Amniotic stem cell (primary cell): ENCODE measurements around the gene PHF12.

Experiments
- DNase-seq: peaks from one replicate; lab custom pipeline; 2025; lab: John Stamatoyannopoulos, UW

The PHF12 gene

DNA sequence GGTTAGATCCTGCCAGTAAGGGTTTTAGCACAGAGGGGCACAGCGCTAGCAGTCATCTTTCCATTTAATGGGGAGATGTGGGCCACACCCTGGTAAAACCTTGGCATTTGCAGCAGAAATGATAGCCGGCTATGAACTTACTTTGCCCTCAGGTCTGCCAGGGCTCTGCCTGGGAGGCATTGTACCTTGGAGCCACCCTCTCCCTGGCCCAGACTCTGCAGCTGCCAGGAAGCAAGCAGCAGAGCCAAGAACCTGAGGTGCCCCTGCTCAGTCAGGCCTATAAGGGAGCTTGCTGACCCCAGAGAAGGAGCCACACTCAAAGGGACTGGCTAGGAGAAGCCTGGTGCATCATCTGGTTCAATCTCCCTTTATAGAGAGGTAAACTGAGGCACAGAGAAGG, 23.7 kb upstream of the PHF12 start:
- no peak for DNase-seq

DNA sequence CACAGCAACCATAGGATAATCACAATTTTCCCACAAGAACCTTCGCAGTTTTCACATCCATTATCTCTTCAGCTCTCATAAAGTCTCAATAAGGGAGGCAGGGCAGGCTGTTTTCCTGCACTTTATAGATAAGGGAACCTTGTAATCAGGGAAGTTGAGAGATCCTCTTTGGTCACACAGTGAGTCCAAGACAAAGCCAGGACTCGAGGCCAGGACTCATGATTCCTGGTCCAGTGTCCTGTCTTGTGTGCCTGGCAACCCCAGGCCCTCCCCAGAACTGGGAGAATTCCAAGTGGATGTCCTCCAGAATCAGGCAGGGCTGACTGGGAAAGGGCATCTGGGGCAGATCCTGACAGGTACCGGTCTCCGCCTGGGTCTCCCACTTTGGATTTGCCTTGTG, 23.1 kb upstream of the PHF12 start:
- DNase-seq, result no peak

DNA sequence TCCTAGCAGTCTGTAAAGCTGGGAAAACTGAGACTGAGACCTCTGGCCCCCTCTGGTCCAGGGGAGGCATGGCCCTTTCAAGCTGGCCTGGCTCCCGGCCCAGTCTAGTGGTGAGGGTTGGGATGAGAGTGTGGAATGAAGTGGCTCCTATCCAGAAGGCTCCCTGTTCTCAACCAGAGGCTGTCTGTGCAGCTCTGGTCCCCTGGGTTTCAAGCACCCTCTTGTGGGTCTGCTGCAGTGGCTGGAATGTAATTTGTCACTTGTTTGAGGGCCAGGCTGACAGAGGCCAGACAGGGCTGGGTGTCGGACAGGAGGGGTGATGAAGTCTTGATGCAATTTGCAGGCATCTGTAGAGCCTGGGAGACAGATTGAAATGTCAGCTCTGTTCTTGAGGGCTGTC, 22.1 kb upstream of the PHF12 start:
- no peak for DNase-seq

DNA sequence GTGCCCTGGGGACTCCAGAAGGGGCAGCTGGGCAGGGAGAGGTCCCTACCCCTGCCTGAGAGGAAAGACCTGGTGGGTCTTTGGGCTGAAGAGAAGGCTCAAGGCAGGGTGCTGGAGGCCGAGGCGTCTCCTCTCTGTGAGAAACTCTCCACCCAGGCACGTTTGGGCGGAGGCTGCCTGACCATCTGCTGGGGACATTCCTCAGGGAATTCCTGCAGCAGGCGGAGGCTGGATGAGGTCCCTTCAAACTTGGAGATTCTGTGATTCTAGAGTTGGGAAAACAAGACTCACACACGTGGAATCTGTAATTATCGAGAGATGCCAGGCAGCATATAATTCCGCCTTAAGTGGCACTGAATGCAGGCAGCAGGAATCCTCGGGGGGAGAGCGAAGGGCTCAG, 21.1 kb upstream of the PHF12 start:
- DNase-seq, result no peak

DNA sequence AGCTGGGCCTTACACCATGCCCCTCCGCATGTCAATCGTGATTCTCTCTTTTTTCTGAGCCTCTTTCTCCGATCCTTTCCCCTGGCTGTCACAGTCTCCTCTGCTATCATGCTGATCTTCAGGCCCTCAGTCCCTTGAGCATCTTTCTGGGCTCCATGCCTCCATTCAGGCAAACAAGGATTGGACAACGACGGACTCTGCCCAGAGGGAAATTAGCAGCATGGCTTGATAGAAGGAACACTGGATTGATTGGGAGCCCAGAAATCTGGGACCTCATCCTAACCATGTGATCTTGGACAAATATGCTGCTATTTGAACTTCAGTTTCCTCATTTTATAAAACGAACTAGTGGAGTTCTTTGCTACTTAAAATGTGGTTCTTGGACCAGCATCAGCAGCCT, 19.6 kb upstream of the PHF12 start:
- no peak for DNase-seq

DNA sequence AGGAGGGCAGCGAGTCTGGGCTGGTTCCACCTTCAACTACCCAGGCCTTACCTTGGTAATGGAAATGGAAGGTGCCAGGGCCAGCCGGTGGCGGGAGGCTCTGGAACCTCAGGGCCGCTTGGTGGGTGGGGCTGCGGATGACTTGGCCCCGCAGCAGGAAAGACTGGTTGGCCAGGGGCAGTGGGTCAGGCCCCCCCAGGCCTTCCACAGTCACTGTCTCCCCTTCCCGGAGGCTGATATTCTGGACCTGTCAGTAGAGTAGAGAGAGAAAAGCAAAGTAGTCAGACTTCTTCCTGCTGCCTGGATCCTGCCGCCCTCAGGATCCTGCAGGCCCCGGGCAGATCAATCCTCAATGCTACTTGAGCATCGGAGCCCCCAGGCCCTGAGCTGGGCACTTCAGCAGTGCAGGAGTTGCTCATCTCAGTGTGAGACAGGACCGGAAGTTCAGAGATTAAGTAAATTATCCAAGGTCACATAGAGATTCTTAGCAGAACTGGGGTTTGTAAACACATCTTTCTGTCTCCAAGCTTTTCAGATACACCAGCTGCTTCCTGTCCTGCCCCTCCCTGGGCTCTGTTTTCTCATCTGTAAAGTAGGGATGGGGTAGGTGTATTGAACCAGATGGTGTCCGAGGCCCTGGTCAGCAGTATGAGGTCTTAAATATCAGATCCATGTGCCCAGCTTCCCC, 18.5 kb upstream of the PHF12 start:
- no peak for DNase-seq

DNA sequence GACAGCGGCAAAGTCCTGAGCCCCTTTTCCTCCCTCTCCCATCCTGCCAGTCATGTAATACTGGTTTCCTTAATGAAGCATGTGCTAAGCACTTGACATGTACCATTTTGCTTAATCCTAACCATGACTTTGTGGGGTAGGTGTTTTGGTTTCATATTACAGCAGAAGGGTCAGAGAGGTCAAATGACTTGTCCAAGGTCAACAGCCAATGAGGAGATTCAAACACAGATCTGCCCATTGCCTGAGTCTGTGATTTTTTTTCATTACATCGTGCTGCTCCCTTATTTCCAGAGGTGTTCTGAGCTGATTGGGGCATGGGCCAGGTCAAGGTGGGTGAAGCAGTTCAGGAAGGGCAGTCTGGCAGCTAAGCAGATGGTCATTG, 17.6 kb upstream of the PHF12 start:
- no peak for DNase-seq

DNA sequence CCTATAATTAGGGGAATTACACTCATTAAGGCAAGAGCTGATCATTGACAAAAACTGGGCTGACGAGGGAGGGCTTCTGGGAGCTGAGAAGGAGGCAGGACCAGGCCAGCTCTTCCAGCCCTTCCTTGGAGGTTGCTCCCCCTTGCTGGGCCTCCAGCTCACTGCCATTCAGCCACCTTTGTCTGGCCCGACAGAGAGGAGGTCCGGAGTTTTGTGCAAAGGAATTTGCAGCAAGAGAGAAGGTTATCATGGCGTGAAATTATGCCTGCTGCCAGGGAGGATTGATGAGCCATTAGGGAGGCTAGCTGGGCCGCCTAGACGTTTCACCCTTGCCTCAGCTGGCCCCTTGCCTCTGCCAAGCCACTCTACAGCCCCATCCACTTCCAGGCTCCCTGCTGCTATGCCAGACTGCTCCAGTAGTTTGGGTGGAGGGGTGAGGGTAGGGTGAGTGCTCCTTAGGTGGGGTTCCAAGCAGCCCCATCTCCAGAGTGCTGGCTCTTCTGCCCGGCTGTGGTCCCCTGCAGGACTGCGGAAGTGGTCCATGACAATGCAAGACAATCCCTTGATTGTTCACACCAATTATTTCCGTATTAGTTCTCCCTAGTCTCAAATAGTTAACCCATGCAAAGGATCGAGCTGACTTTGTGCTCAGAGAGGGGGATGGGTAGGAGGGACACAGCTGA, 17.1 kb upstream of the PHF12 start:
- DNase-seq, result no peak

DNA sequence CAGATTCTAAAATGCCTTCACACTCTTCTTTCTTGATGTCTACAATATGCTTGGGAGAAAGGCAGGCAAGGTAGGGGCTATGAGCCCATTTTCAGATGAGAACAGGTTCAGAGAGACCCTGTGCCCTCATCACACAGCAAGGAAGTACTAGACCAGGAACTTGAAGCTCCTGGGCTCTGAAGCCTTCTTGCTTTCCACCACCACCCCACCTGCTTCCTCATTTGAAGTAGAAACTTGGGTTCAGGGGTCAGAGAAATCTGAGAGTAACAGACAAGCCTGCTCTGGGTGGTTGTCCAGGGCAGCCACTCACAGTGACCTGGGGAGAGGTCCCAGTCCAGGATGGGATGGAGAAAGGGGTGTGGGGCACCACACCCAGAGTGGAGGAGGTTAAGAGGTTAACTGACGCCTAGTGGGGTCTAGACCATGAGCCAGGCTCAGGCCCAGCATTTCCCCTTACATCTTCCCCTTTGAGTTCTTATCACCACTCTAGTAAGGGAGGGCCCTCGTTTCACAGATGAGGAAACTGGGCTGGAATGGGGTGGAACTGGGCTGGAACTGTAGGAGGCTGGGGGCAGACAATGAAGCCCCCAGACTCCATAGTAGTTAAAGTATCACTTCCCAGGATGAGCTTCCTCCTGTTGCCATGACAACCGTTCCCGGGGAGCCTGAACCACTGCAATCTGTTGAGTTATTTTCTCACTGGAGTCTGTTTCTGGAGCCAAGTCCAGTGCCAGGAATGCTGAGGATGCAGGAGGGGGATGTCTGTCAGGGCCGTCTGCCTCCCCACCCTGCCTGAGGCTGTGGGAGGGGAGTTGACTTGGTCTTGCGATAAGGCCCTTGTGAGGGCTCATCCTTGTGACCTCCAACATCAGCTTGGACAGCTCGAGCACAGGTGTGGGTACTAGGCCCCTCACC, 16.2 kb upstream of the PHF12 start:
- DNase-seq, result no peak

DNA sequence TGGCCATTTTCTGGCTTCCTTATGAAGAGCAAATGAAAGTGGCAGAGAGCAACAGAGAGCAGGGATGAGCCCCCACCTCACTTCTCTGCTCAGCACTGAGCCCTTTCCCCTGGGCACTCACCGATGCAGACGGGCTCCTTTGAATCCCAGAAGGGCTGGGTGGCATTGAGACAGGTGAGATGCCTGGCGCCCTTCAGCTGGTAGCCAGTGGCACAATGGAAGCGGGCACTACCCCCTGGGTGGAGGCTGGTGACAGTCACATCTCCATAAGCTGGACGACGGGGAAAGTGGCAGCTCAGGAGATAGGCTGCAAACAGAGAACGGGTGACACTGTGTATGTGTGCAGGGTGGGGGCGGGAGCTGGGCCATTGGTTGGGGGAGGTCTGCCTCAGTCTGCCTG, 12.5 kb upstream of the PHF12 start:
- no peak for DNase-seq

DNA sequence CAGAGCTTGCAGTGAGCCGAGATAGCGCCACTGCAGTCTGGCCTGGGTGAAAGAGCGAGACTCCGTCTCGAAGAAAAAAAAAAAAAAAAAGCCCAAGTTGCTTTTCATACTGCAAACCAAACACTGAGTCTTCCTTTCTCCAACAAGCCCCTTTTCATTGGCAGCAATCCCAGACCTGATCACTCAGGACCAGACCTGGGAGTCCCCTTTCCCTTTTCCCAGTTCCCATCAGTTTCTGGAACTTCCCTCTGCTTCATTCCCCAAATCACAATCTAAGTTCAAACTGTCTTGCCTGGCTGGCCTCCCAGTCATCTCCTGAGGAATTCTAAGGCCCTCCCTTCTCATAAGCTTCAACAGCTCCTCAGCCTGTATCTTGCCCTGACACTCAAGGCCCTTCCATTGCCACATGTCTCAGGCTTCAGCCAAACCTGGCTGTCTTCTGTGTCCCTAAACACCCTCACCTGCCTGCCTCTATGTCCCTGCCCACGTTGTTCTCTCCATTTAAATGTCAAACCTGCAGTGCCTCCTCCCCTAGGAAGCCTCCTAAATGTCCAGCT, 11.8 kb upstream of the PHF12 start:
- no peak for DNase-seq

DNA sequence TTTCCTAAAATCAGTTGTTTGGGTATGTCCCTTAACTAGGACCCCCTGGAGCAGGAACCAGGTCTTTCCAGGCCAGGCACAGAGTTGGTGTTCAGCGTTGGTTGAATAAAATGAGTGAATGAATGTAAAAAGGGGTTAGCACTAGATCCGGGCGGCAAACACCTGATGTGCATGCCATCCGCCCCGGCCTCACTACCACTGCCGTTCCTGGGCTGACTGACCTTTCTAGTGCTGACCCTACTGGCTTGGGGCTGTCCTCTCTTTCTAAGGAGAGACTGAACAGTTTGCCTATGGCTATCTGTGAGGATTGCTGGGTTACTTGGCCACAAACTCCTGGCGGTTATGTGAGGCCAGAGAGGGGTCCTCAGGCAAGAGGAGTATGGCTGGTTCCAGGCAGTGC, 10.1 kb upstream of the PHF12 start:
- DNase-seq, result no peak

DNA sequence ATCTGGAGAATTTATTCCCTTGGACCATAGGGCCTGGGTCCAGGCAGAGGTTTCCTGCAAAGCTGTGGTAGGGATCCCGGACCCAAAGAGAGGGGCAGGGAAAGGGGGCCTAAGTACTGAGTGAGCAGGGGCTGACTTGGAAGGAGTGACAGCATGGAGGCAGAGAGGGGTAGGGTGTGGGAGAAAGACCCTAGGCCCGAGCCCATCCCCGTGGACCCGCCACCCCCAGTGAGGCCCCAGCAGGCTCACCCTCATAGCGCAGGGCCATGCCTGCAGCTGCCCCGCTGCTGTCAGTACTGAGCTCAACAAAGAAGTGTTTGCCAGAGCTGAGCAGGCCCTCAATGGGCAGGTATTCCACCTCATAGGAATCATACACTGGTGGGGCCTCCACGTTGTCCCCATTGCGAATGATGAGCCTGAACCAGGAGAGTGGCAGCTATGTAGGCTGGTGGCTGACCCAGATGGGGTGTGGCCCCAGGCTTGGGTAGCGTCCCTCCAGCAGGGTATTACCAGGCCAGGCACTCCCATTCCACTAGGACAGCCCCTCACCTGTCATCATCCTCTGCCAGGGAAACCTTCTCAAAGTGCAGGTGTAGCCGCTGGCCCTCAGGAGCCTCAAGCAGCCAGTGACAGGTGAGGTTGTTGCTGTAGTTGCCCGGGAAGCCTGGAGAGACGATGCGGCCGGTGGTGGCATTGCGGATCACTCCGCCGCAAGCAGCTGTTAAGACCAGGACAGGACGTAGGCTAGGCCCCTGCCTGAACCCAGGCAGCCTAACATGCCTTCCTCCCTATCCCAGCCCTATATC, 9.1 kb upstream of the PHF12 start:
- DNase-seq, result no peak

DNA sequence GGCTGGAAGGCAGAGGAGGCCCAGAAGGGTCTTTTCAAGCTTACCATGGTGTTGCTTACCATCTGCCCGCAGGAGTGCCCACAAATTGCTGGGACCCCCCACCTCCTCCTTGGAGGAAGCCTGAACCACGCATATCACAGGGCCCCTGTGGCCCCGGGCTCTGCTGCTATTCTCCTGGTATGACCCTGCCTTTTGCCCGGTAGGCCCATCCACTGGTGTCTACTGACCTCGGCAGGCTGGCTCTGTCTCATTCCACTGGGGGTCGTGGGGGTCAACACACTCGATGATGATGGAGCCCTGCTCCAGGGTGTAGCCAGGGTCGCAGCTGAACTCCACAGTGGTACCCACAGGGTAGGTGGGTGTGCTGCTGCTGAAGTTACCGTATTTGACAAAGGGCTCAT, 8.2 kb upstream of the PHF12 start:
- DNase-seq, result no peak

DNA sequence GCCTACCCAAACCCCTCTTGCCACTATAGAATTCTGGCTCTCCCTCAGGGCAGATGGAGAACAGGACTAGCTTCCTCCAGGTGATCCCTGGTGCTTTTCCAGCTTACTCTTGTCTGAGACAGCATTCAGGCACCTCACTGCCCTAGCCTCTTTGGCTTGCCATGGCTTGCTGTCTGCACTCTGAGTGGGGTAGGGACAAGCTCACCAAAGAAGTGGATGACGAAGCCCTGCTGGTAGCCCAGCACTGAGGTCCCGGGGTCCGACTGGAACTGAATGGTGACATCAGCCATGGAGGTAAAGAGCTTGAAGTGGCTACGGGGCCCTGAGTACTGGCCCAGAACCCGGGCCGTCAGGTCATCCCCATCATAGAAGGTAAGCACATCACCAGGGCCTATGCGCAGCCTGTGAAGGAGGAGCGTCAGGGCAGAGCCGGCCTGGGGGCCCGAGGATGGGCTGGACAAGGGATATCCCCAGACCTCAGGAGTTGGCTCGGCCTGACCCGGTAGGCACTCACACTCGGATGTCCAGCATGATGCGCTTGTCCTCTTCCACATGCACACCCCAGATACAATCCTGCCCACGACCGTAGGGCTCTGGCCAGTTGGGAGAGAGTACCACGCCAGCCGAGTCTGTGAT, 7.6 kb upstream of the PHF12 start:
- no peak for DNase-seq

DNA sequence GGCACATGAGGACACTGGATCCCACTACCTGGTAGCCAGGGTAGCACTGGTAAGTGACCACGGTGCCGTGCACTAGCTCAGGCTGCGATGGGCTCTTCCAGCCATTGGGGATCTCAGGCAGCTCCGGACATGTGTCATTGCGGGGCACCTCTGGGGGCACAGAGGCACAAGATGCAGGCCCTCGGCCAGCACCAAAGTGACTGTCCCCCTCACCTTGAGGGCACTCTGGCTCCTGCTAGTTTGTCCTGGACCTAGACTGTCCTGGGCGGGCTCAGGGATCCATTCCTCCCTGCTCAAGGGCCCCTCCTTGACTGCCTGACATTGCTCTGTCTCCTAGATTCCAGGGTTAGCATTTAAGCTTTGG, 6.7 kb upstream of the PHF12 start:
- DNase-seq, result no peak

DNA sequence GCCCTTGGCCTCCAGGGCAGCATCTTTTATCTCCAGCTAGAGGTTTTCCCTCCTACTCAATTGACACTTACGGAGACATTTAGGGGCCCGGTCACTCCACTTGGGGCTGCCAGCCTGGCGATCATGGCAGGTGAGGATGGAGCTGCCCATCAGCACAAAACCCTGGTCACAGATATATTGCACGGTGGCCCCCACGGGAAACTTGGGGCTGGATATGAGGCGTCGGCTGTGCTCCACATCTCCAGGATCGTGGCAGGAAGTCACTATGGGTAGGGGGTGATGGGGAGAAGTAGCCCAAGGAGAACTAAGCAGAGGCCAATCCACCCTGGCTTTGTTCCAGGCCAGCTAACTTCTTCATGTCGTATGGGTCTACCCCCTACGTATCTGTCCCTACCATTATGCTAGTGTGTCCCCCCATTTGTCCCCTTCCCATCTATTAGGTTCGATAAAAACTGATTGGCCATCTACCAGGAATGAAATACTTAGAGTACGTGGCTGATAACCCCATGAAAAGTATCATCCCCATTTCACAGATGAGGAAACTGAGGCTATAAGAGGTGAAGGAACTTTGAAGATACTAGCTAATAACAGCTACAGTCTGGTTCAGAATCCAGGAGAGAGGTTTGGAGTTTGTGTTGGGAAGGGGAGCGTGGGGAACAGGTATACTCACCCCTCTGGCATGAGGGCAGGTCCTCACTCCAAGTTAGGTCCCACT, 6.1 kb upstream of the PHF12 start:
- DNase-seq, result no peak

DNA sequence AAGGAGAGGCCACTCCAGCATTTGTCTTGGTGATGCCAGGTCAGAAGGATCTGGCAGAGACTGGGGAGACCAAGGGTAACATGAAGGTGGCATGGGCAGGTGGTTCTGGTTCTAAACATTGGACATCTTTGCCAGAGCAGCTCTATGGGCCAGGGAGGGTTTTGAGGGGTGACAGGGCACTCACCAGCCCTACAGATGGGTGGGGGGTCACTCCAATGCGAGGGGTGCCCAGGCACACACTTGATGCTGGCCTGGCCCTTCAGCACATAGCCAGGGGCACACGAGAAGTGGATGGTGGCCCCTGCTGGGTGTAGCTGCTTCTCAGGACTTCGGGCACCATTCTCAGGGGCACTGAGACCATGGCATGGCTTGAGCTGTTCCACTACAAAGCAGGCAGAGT, 5.5 kb upstream of the PHF12 start:
- no peak for DNase-seq

DNA sequence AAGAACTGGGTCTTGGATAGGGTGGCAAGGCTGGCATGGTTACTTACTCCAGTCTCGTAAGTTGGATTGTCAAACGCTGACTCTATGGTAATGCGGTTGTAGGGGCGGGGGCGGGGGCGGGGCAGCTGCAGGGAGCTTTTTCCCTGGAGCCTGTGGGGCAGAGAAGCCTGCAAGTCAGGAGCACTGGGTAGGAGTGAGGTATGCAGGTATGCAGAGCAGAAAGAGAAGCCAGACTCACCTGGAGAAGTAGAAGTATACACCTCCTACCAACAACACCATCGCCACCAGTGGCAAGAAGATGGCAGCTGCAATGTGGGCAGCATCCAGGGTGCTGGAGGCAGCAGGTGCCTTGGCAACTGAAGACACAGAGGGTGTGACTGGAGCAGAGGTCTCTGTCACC, 4.8 kb upstream of the PHF12 start:
- no peak for DNase-seq

DNA sequence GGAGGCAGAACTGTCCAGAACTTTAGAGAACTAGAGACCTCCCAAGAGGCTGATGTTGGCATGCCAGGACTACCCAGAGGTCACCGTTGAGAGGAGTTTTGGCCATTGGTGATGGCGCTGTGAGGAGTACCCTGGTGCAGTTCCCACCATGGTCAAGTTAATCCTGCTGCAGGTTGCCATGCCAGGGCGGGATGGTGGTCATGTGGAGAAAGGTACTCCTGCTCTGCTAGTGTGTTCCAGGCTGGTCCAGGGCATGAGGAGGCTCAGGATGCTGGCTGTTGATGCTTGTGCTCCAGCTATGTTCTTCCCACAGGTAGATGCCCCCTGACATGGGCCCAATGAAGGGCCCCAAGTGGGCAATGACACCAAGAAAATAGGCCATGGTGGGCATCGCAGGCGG, 4.1 kb upstream of the PHF12 start:
- no peak for DNase-seq

DNA sequence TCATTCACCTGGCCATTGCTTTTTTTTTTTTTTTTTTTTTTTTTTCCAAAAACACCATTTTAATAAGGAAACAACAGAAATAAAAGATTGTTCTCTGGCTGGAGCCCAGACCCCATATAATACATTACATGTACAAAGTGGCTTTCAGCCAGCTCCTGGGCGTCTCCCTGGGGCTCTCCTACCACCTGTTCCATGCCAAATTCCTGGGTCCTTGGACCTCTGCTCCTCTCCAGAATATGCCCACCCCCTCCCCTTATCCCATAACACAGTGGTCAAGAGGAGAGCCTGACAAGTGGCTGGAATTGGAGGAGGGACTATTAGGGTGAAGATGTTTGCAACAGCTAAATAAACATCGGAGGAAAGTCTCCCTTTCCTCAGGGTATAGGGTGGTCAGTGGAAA, 3.6 kb upstream of the PHF12 start:
- DNase-seq, result no peak
